AG04449 (cell line): ENCODE data around the gene UNC119.

Experiments used
- CTCF ChIA-PET: fragments of 350-600 bp; formaldehyde crosslinking; extraction: SDS; loops from one replicate; lab custom pipeline; 2021; ENCODE audit warnings: antibody characterized with exemption; lab: Yijun Ruan, JAX
- POLR2A ChIA-PET: fragments of 400-600, 350-600 bp; formaldehyde crosslinking; extraction: SDS; loops from one replicate; lab custom pipeline; 2020; ENCODE audit warnings: antibody characterized with exemption, inconsistent platforms; lab: Yijun Ruan, JAX
- DNase-seq: peaks from one replicate; pipeline ENCODE4 v3.0.0-alpha.2; 2010; ENCODE audit warnings: low read depth, low spot score
- H3K4me3 ChIP-seq: 2 replicates; pipeline ENCODE4 v1.5.1; 2011; ENCODE audit warnings: low read depth, mild to moderate bottlenecking, control low read depth, low read length
- CTCF ChIP-seq: IDR thresholded peaks from one replicate; pipeline ENCODE4 v1.5.1; 2011; ENCODE audit warnings: mild to moderate bottlenecking, moderate library complexity, low read length, control low read depth, inconsistent platforms; ENCODE audit not compliant: insufficient read depth; ENCODE audit errors: missing control alignments

UNC119 gene

DNA sequence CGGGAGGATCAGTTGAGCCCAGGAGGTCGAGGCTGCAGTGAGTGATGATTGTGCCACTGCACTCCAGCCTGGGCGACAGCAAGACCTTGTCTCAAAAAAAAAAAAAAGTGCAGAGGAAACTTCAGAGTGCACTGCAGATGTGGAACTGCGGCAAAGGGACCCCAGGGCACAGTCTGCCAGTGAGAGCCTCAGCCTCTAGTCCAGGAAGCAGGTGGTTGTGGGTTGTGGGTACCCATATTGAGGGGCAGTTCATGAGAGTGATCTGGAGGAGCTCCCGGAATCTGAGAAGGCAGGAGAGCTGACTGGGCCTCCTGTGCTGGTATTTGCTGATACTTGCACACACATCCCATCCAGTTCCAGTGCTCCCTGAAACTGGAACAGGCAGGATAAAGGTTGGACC, 33.2 kb downstream of the UNC119 start:
- TF ChIP-seq CTCF: no peak
- ChIA-PET CTCF (interaction anchor here (0.7 to 2.1 kb wide), 2 partner anchors 21 to 29 kb away, joined by 4 to 10 read pairs; no protein-coding TSS in a partner anchor), POLR2A (no interaction called here)
- H3K4me3 ChIP-seq: no peak overlapping the region
- DNase-seq: no peak

DNA sequence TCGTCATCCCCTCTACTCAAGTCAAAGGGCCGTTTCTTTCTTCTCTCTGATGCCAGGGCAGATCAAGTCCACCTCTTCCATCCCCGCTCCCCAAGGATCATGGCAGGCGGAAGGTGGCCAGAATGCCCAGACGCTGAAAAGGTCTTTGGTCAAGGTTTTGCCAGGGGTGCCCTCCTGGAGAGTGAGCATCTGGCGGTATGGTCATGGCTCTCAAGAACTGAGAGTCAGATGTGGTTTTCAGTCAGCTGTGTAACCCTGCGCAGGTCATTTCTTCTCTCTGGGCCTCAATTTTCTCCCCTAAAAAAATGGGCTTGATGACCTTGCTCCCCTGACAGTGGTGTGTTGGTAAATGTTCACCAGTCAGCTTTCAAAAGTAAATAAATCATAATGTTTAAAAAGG, 33.8 kb downstream of the UNC119 start:
- no peak for TF ChIP-seq CTCF
- H3K4me3 ChIP-seq: no peak overlapping the region
- no peak for DNase-seq
- CTCF ChIA-PET: interaction anchor here (2.1 kb wide), 1 partner anchor 22 kb away, joined by 10 read pairs; no protein-coding TSS in a partner anchor
- POLR2A ChIA-PET: no interaction called here

GRCh38 chr17:28518132-28518531, 34.3 kb downstream of the UNC119 start:
- H3K4me3 ChIP-seq: no peak overlapping the region
- TF ChIP-seq CTCF: no peak
- no peak for DNase-seq
- ChIA-PET POLR2A (no interaction called here), CTCF (interaction anchor here (2.1 kb wide), 1 partner anchor 22 kb away, joined by 10 read pairs; no protein-coding TSS in a partner anchor)

DNA sequence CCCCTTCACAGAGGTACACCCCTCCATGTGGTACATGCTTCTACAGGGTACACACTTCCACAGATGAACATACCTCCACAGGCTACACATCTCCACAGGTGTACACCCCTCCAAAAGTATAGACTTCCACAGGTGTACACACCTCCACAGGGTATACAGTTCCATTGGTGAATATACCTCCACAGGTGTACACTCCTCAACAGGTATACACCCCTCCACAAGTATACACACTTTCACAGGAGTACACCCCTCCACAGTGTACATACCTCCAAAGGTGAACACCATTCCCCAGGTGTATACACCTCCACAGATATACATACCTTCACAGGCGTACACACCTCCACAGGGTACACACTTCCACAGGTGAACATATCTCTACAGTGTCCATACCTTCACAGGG, 36.9 kb downstream of the UNC119 start:
- no peak for DNase-seq
- no peak for TF ChIP-seq CTCF
- H3K4me3 ChIP-seq: no peak overlapping the region
- ChIA-PET POLR2A (no interaction called here), CTCF (no interaction called here)

GRCh38 chr17:28514561-28515002, 37.8 kb downstream of the UNC119 start:
- ChIA-PET POLR2A (no interaction called here), CTCF (interaction anchor here (1.3 to 2.5 kb wide), 2 partner anchors 11 to 20 kb away, joined by 4 to 8 read pairs; no protein-coding TSS in a partner anchor)
- DNase-seq: no peak
- TF ChIP-seq CTCF: no peak
- H3K4me3 ChIP-seq: no peak overlapping the region

DNA sequence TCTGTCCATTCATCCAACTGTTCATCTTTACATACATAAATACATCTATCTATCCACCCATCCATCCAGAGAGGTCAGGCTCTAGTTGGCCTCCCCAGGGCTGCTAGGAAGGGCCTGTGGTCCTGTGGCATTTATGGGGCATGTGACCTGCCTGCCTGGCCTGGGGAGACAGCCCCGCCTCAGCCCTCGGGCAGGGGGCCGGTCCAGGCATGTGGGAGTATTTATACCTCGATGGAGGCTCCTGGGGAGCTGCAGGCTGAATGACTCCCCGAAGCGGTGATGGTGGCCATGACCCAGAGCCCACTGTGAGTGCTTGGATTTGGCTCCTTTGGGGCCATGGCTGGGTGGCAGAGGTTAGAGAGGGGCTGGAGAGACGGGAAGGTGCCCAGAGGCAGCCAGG, 38.9 kb downstream of the UNC119 start:
- H3K4me3 ChIP-seq: no peak overlapping the region
- no peak for DNase-seq
- ChIA-PET POLR2A (no interaction called here), CTCF (interaction anchor here (0.8 to 2.5 kb wide), 5 partner anchors 10 to 19 kb away, joined by 4 to 13 read pairs (median 5); no protein-coding TSS in a partner anchor)
- TF ChIP-seq CTCF: no peak
